ENCODE data around the gene SCP2D1.
"Not testable (repeated sequence)": the region's sequence is repeated elsewhere in the genome, so short reads cannot be mapped to it uniquely, and the experiment has no call there.

Gene SCP2D1

DNA sequence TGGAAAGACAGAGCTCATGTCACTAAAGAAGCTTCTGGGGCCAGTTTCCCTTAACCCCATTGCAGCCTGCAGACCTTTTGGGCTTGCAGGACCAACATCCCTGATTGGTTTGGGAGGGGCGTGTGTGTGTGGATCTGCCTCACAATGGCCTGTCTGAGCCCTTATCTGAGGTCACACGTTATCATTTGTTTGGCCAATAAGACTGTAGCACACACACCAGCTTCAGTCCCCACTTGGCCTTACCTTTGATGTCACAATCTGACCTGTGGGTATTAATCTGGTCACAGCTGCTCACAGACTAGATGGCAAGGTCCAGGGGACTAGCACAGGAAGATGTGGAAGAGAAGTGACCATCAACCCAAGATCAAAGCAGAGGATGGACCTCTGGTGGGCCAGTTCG lies at the start of gene SCP2D1:
SCP2D1 (plus strand) TSS at position 301 of the 400 bp plus-strand sequence; CDS start at position 334, 33 bp downstream.
- ATAC-seq: no peak

DNA sequence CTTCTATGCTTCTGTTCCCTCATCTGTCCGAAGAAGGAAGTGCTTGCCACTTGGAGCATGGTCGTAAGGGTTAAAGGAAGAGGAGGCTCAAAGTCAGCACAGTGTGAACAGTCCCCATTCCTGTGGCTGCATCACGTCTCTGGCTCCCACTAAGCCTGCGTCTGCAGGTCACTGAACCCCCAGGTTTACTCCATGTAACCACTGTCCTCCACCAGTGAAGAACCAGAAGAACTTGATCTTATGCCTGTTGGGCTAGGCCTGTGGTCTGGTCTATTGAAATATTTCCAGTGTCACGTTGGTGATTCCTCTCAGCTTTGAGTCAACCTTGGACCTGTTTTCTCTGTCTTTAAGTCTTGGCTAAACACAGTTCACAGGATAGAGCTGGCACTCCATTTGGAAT lies 45.9 kb upstream of the SCP2D1 start:
- ATAC-seq: no peak

More for the DNA sequence above, at the start of gene SCP2D1:
- no peak for DNase-seq

DNA sequence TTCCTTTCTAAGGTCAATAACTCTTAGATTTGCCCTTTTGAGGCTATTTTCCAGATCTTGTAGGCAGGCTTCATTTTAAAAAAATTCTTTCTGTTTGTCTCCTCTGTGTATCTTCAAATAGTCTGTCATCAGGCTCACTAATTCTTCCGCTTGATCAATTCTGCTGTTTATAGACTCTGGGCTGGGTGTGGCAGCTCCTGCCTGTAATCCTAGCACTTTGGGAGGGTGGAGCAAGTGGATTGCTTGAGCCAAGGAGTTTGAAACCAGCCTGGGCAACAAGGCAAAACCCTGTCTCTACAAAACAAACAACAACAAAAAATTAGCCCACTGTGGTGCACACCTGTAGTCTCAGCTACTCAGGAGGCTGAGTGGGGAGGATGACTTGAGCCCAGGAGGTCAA lies 40.0 kb upstream of the SCP2D1 start:
- no peak for DNase-seq
- ATAC-seq: no peak

More for the DNA sequence above, 45.9 kb upstream of the SCP2D1 start:
- DNase-seq: no peak

DNA sequence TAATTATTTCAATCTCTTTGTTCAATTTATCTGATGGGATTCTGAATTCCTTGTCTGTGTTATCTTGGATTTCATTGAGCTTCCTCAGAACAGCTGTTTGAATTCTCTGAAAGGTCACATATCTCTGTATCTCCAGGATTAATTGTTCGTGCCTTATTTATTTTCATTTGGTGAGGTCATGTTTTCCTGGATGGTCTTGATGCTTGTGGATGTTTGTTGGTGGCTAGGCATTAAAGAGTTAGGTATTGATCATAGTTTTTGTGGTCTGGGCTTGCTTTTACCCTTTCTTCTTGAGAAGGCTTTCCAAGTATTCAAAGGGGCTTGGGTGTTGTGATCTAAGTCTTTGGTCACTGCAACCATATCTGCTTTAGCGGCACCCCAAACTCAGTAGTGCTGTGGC lies 39.4 kb upstream of the SCP2D1 start:
- ATAC-seq: no peak
- DNase-seq: no peak

DNA sequence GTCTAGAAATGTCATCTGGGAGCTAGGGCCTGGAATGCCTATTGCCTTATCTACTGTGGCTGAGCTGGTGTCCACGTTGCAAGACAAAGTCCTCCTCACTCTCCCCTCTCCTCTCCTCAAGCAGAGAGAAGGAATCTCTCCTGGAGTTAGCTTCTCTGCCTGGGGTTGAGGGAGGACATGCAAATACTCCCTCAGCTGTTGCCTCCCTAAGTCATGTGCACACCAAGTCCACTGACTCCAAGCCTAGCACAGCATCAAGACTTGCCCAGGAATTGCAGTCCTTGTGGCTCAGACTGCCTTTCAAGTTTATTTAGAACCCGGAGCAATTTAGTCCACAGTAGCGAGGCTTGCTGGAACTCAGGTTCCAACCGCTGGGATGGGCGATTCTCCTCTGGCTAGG lies 38.0 kb upstream of the SCP2D1 start:
- ATAC-seq (no peak), DNase-seq (no peak)

DNA sequence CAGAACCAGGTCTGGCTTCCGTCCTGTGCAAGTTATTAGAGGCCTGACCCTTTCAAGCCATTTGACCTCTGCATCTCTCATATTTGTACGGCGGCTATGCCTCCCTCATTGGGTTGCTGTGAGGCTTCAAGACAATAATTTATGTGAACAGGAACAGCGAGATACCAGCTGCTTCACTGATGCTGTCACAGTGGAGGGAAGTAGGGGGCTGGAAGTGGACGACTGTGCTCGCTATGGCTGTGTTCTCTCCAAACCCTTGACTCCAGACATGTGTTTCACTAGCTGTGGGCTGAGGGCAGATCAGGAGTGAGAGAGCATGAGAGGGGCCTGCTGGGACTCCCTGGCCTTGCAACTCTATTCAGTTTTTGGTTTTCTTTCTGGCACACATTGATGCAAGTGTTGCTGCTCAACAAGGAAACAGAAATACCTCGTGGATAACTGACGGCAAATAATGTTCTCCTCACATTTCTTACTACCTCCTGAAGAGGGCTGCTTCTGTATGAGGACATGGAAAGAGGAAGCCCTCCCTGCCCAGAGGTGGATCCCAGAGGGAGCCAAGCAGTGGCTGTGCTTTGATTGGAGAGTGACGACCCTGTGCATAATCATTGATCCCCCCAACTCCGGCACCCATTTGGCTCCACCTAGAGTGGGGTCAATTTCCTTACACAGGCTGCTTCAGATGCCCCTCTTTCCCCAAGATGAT lies 34.7 kb upstream of the SCP2D1 start:
- ATAC-seq: no peak
- no peak for DNase-seq

DNA sequence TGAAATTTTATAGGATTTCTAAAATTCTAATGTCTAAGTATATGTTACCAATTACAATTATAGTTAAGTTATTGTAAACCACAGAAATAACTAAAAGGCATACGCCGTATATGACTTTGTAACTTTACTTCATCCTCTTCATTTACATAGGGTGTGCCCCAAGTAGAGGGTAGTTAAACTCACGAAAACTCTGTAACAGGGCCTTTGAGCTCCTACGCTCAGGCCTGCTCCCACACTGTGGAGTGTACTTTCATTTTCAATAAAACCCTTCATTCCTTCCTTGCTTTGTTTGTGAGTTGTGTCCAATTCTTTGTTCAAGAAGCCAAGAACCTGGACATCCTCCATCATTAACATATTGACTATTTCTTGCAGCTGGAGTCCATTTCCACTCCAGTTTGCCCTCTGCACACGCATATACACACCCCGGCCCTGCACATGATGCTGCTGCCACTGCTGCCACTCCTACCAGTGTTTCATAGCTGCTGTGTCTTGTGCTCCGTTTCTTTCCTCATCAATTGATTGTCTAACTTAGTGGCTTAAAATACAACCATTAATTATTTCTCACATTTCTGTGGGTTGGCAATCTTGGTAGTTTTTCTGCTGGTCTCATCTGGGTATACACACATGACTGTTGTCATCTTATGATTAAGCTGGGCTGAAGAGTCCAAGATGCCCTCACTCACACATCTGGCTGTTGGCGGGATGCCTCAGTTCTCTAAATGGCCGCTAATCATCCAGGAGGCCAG lies 33.0 kb upstream of the SCP2D1 start:
- DNase-seq: no peak
- ATAC-seq: no peak

DNA sequence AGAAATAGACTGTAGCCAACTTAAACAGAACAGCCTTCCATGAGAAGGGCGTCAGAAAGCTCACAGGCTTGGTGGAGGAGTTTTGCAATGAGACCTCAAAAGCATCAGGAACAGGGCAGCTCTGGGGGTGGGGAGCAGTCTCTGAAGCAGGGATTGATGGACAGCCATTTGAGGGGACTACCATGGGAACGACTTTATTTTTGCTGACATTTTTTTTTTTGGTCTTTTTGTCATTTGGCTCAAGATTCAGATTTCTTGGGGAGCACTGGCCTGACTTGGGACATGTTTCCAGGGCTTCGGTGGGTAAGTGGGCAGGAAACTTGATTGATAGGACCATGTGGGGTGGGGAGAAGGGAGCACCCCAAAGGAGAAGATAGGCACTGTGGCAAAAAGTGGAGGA lies 32.1 kb upstream of the SCP2D1 start:
- ATAC-seq (no peak), DNase-seq (no peak)

DNA sequence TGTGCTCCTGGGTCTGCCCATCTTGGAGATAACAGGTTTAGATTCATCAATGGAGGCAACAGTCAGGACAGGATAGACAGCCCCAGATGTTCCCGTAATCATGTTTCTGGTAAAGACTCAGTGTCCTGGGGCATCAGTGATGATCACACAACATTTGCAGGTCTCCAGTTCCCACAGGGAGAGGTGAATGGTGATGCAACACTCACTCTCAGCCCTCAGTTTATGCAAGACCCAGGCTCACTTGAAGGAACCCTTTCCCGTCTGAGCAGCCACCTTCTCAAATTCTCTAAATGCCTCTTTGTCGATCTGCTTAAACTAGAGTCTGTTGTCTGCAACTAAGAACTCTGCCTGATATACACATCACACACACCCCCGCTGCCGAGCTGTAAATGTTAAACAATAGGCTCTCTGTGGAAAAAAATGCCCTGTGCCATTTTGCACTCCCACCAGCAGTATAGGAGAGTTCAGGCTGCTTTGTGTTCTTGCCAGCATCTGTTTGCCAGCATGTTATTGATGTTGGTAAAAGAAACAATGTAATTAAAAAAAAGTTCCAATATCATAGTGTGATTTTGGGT lies 30.1 kb upstream of the SCP2D1 start:
- DNase-seq: no peak
- no peak for ATAC-seq

DNA sequence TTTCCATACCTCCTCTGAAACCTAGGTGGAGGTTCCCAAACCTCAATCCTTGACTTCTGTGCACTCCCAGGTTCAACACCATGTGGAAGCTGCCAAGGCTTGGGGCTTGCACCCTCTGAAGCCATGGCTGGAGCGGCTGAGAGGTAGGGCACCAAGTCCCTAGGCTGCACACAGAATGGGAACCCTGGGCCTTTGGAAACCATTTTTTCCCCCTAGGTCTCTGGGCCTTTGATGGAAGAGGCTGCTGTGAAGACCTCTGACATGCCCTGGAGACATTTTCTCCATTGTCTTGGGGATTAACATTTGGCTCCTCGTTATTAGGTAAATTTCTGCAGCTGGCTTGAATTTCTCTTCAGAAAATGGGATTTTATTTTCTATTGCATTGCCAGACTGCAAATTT lies 26.5 kb upstream of the SCP2D1 start:
- not testable (repeated sequence) for DNase-seq, ATAC-seq

DNA sequence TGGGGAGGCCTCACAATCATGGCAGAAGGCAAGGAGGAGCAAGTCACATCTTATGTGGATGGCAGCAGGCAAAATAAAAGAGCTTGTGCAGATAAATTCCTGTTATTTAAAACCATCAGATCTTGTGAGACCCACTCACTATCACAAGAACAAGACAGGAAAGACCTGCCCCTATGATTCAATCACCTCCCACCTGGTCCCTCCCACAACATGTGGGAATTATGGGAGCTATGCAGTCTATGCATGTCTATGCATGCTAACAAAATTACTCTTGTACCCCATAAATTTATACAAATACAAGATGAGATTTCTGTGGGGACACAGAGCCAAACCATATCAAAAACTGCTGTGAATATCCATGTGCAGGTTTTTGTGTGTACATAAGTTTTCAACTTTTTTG lies 25.6 kb upstream of the SCP2D1 start:
- DNase-seq (no peak), ATAC-seq (no peak)

DNA sequence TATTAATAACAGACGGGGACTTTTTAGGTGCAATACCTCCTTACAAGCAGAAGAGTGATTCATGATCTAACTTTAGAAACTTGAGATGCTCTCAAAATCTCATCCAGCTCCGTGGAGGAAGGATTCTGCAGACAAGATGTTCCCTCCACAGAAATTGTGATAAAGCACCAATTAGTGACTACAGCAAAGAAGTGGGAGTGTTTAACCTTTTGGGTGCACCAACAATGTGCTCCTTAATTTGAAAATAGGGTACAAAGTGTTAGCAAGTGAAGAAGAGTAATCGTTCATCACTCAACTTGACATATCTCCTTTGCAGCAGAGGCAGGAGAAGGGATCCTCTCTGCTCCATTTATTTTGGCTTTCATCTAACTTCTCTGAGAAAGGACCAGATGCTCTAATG lies 22.8 kb upstream of the SCP2D1 start:
- ATAC-seq: no peak
- no peak for DNase-seq

DNA sequence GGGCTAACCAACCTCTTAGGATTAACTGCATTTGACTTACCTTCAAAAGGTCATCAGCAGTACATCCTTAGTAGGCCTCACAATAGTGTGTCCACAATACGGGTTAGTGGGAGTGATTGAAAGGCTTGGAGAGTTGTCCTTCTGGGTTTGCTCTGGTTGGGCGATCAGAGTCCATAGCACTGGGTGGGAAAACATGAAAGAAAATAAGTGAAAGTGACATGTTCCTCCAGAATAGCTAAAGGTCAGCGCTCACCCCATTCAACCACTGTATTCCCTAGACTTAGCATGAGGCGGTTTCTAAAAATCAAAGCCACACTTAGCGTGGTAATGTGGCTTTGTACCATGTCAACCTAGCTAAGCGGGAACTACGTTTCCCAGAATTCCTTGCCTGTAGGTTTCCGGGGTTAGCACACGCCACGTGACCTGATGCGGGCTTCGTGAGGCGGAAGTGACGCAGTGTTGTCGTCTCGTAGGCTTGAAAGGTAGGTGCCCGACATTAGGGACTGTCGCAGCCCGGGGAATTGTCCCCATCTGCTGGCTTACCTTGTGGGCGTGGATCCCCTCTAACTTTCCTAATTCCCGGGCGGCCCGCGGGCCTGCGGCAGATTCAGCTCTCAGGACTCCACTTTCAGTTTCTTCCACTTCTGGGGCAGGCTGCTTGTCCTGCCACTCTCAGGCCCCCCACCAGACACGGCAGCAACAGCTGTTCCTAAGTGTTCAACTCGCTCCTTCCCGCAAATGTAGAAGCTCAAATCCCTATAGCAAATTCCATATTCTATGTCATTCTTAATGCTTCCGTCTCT lies 19.8 kb upstream of the SCP2D1 start:
- peak; percentile 98 for ATAC-seq
- DNase-seq: peak; percentile 82

DNA sequence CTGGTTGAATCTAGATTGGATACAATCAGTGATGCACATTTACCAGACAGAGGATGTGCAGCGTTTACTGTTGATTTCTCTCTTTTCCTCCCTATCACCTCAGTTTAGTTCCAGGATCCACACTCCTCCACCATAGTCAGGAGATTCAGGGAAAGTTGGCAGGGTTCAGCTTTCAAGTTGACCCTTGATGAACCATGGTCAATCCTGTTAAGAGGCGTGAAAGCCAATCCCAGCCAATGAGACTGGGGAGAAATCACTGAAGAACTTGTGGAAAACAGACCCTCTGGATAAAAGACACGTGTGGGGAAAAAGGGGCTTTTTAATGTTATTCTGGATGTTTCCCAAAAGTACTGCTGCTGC lies 19.2 kb upstream of the SCP2D1 start:
- ATAC-seq (no peak), DNase-seq (no peak)

DNA sequence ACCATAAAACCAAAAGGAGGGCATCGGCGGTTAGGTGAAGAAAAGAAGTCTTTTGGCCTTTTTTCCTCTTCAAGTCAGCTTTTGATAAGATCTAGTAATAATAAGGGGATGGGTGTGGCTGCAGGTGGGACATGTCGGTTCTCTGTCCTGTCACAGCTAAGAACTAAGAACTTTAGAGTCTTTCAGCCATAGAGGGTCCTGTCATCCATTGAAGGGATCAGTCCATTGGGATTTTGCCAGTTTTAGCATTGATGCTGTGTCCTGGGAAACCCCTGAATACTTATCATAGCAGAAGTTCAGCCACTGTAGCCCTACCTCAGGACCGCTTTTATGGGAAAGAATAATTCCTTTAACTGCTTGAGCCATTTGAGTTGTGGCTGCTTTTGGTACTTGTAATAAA lies 18.2 kb upstream of the SCP2D1 start:
- ATAC-seq: no peak

DNA sequence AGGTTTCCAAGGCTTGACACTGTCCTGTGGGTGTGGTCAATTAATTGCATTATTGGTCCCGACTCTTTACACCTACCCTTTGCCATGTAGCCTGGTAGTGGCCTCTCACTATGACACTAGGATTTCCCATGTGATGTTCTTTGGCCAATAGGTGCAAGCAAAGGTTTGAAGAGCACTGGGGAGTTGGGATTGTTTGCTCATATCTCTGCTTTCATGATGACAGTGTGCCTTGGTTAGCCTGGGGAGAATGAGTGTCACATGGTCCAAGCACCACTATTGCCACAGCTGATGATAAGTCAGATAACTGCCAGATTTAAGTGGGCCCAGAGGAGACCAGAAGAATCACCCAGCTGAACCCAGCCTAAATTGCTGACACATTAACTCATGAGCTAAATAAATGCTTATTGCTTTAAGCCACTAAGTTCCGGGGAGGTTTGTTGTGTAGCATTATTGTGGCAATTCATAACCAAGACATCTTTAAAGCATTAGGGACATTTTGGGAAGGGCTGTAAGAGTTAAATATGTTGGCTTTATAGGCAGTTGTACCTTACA lies 17.2 kb upstream of the SCP2D1 start:
- ATAC-seq: no peak

More for the DNA sequence above, 18.2 kb upstream of the SCP2D1 start:
- DNase-seq: no peak

DNA sequence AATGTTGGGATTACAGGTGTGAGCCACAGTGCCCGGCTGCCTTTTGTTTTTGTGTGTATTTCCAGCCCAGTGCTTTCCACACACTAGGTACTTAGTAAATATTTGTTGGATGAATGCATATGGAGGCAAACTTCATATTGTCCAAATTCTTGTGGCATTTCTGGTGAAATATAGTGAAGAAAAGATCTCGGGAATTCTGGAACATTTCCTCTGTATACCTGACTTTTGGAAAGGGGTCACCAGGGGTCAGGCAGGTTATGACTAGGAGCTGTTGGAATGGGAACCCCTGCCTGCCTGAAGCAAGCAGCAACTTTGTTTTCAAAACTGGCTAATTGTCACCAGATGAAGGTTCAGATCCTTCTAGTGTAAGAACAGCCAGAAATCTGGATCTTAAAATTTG lies 12.1 kb upstream of the SCP2D1 start:
- DNase-seq (no peak), ATAC-seq (no peak)

More for the DNA sequence above, 17.2 kb upstream of the SCP2D1 start:
- DNase-seq: no peak

DNA sequence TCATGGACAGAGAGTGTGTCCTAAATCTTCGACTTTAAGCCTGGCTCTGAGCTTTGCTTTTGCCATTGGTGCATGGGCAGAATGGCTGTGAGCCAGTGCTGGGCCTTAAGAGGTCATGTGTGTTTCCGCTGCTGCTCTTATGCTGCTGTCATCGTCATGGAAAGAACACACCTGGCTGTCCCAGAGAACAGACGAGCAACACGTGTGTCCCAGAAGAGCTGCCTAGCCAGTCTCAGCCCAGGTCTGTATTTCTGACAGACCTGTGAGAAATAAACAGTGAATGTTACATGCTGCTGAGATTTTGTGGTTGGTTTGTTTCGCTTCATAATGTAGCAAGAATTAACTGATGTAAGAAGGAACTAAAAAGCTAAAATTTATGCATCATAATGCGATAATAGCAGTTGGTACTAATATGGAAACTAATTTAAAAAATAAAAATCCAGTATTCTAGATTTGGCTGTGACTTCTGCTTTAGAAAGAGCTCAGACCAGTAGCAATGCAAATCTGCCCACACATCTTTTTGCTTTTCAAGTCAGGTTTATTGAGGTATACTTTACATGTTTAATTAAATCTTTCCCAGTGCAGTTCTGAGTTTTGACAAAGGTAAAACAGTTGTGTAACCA lies 11.5 kb upstream of the SCP2D1 start:
- no peak for ATAC-seq

DNA sequence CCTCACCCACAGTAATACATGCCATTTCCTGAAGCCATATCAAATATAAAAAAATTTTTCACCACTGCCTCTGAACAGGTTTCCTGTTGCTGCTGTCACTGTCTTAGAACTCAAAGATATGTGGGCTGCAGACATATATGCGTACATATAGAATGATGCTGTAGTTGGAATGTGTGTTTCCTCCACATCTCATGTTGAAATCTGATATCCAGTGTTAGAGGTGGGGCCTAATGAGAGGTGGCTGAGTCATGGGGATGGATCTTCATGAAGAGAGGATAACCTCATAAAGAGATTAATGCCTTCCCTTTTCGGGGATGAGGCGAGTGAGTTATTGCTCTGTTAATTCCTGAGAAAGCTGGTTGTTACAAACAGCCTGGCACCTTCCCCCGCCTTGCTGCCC lies 7.7 kb upstream of the SCP2D1 start:
- no peak for DNase-seq
- ATAC-seq: no peak

More for the DNA sequence above, 11.5 kb upstream of the SCP2D1 start:
- no peak for DNase-seq

DNA sequence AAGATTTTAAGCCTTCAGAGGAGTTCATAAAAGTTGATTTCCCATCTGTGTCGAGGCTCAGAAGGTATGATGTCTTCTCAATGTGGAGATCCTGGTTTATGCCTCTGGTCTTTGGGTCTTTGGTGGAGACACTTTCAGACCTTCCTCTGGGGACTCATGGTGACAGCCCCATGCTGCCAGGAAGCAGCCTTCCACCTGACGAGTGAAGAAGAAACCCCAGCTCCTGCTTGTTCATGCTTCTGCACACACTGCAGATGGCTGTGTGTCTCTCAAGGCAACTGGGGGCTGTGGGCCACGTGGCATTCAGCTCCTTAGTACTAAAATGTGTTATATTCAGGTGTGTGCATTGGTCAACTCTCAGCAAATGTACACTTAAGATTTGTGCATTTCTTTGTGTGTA lies 4.9 kb upstream of the SCP2D1 start:
- ATAC-seq: no peak
- DNase-seq: no peak

DNA sequence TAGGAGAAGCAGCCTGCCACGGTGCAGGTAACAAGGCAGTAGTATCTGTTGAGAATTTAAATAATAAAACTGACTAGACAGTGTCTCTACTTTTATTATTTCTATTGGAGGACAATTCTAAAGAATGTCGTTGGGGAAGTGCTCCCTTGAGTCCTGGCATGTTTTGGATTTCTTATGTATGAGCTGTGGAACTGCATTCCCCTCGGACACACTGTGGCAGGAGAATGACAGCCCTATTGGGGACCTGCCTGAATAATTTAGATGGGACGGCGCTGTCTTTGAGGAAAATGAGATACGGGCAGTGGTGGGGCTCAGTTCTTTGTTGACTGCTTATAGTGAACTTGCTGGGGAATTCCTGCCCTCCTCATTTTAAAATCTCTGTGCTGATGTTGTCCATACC lies 2.4 kb upstream of the SCP2D1 start:
- no peak for ATAC-seq
- no peak for DNase-seq

DNA sequence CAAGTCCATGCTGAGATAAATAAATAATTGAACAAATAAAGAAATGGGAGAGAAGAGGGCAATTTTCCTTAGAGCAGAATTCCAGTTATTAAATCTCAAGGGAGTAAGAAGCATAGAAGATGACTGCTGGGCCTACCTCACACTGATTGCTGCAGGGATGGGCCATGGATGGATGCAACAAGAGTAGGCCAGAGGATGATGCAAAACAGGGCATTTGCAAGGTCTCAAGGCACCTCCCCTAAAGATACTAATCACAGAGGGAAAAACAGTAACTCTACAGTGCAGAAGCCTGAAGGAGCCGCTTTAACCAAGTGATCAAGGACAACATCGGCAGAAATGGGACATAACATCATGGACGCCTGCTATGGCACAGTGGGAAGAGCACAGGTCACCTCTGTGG lies 1.7 kb upstream of the SCP2D1 start:
- ATAC-seq: no peak
- no peak for DNase-seq
